ENCODE measurements around the gene ENG. TPM values are rescaled to one million over a fixed set of nuclear protein-coding genes. Genes with fewer than 3 reads are reported as not detected.

ENG gene
- total and polyA plus RNA-seq, 2 of the 4 experiments (the other 2 are of a cell fraction): 3.6 to 83.3 TPM

DNA sequence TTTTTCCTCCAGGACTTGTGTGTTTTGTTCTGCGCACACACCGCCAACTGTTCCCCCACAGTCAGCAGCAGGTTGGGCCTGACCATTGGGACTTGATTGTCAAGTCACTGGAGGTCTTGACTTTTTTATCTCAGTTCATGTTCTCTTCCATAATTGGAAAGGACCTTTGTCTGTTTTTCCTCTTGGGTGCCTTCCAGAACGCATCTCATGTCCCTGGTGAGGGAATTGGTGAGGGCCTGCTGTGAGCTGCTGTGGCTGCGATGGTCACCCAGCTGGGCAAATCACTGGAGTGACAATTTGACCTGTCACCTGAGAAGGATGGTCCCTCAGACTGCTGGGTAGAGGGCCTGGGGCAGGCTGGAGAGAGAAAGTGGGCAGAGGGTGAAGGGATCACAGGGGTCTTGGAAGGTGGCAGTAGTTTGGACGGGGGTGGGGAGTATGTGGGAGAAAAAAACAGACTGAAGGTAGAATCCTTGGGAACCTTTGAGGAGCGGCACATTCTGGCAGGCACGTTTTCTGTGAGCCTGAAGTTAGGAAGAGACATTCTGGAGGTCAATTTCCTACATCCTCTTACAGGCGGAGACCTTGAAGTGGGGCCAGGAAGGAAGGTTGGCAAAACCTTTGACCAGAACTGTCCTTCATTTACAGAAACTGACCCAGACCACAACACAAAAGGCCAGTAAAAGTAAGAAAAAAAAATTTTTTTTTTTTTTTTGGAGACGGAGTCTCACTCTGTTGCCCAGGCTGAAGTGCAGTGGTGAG, 64.2 kb downstream of the ENG start:
- Histone ChIP-seq H3K23ac (ENCODE audit: low read depth, low read length) (no peak overlapping the region), H3K27ac (ENCODE audit: insufficient read depth, low read length) (no peak overlapping the region), H3K4me3 (ENCODE audit: insufficient read depth, low read depth, low read length) (no peak overlapping the region), H2AFZ (replicated peaks; ENCODE audit: low read length, poor library complexity) (no peak overlapping the region), H3K18ac (ENCODE audit: low read depth, low read length) (no peak overlapping the region), H3K9me3 (ENCODE audit: control insufficient read depth, insufficient read depth, low read length) (no peaks in the 10 kb centered on the region), H2BK20ac (ENCODE audit: low read depth, low read length) (no peak overlapping the region), H3K14ac (replicated peaks; ENCODE audit: low read depth, low read length) (no peak overlapping the region), H3K4ac (ENCODE audit: low read depth, low read length) (no peak overlapping the region), H3K56ac (ENCODE audit: extremely low read depth, insufficient read depth, low read length) (no peak overlapping the region), H3K79me1 (ENCODE audit: low read depth in 1 of 2, low read length in 2 of 2) (peaks cover 26 to 80% of the 10 kb centered on the region in 2 experiments), H4K20me1 (ENCODE audit: insufficient read depth, low read length) (peaks cover 73% of the 10 kb centered on the region), H3K9ac (ENCODE audit: low read depth, low read length) (no peak overlapping the region), H3K4me1 (ENCODE audit: control insufficient read depth, insufficient read depth, low read length) (peaks cover 7% of the 10 kb centered on the region; the same call in 1 of the 2 replicates), H2BK15ac (ENCODE audit: low read depth, low read length) (no peak overlapping the region), H3K27me3 (ENCODE audit: control insufficient read depth, insufficient read depth, low read length) (no peaks in the 10 kb centered on the region), H3K4me2 (ENCODE audit: low read depth, low read length) (no peak overlapping the region), H4K91ac (ENCODE audit: insufficient read depth, low read depth, low read length) (no peak overlapping the region), H3K9me1 (ENCODE audit: insufficient read depth, low read length) (peaks cover 8% of the 10 kb centered on the region), H3K36me3 (ENCODE audit: control insufficient read depth, insufficient read depth, low read length) (peaks cover 53% of the 10 kb centered on the region), H2AK9ac (replicated peaks; ENCODE audit: low read depth, low read length, poor library complexity) (peak overlapping the region; percentile 9), H2BK5ac (ENCODE audit: low read depth, low read length, poor library complexity, severe bottlenecking) (no peak overlapping the region), H2BK120ac (ENCODE audit: low read depth, low read length) (no peak overlapping the region), H2AK5ac (ENCODE audit: low read depth, low read length) (no peak overlapping the region), H4K5ac (ENCODE audit: low read depth, low read length) (no peak overlapping the region), H4K8ac (ENCODE audit: low read depth in 2 of 2, low read length in 2 of 2) (no peak overlapping the region)
- intact Hi-C loops (cut with micrococcal nuclease) (no loop called here), in situ Hi-C loops (cut with MboI; ENCODE audit: low sequenced_read_pairs) (no loop called here), dilution Hi-C loops (cut with HindIII; ENCODE audit: low sequenced_read_pairs, unreplicated experiment) (no loop called here)
- no TSS peak for BruUV-seq (replicated peaks)
- ChIA-PET POLR2A (ENCODE audit: unreplicated experiment) (no interaction called here), CTCF (no interaction called here)
- ATAC-seq (ENCODE audit: low read depth) (no peak), DNase-seq (no peak)
- TF ChIP-seq ELK1 (IDR thresholded peaks at IDR 0.05; ENCODE audit: borderline replicate concordance, low read depth, low read length) (no peak), CHD1 (IDR thresholded peaks at IDR 0.05; ENCODE audit: low read depth, low read length) (no peak), CEBPB (IDR thresholded peaks at IDR 0.05; ENCODE audit: low read depth, low read length) (no peak), MAZ (IDR thresholded peaks at IDR 0.05; ENCODE audit: borderline replicate concordance, low read depth, low read length) (no peak), POLR2A (IDR thresholded peaks at IDR 0.05; ENCODE audit: low read depth, low read length) (no peak), MAFK (IDR thresholded peaks at IDR 0.05; ENCODE audit: low read depth, low read length) (no peak)
- TF ChIP-seq, protein P1, sequence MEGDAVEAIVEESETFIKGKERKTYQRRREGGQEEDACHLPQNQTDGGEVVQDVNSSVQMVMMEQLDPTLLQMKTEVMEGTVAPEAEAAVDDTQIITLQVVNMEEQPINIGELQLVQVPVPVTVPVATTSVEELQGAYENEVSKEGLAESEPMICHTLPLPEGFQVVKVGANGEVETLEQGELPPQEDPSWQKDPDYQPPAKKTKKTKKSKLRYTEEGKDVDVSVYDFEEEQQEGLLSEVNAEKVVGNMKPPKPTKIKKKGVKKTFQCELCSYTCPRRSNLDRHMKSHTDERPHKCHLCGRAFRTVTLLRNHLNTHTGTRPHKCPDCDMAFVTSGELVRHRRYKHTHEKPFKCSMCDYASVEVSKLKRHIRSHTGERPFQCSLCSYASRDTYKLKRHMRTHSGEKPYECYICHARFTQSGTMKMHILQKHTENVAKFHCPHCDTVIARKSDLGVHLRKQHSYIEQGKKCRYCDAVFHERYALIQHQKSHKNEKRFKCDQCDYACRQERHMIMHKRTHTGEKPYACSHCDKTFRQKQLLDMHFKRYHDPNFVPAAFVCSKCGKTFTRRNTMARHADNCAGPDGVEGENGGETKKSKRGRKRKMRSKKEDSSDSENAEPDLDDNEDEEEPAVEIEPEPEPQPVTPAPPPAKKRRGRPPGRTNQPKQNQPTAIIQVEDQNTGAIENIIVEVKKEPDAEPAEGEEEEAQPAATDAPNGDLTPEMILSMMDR (conservative IDR thresholded peaks at IDR 0.05; ENCODE audit: low read depth, low read length): no peak
- TF ChIP-seq, protein P2, sequence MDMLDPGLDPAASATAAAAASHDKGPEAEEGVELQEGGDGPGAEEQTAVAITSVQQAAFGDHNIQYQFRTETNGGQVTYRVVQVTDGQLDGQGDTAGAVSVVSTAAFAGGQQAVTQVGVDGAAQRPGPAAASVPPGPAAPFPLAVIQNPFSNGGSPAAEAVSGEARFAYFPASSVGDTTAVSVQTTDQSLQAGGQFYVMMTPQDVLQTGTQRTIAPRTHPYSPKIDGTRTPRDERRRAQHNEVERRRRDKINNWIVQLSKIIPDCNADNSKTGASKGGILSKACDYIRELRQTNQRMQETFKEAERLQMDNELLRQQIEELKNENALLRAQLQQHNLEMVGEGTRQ (IDR thresholded peaks at IDR 0.05; ENCODE audit: low read depth, low read length): no peak
- 100% methylated on average over 1 of the region's 9 CpGs; no CpG with 5 or more reads in 1 of the 2 experiments for WGBS, 2 experiments (ENCODE audit: extremely low coverage in 2 of 2, insufficient read length in 1 of 2)
